Naive thymus-derived CD8-positive, alpha-beta T cell (primary cell): Measurements from ENCODE around the gene PHF21A. TPM values are rescaled to one million over a fixed set of nuclear protein-coding genes. Genes with fewer than 3 reads are reported as not detected.
A peak's percentile ranks its signal among the peaks of the same experiment; 100 is the strongest.
"Not testable (repeated sequence)": the region's sequence is repeated elsewhere in the genome, so short reads cannot be mapped to it uniquely, and the experiment has no call there.

Experiments used
- ATAC-seq, 2 donors: fragments of 150-1000 bp; cut with Tn5 transposase in 1 of 2; sonication (Bioruptor Pico), chemical (Tn5 transposase) in 1 of 2; 1 replicate in 1 of 2; 2 replicates in 1 of 2; pipeline ENCODE4 v1.10.0; 2021; ENCODE audit warnings: mild to moderate bottlenecking in 2 of 2, moderate library complexity in 2 of 2
- POLR2A ChIA-PET: fragments of 350-600 bp; sonication (Branson Sonifier 250); formaldehyde crosslinking; loops from one replicate; lab custom pipeline; 2021; ENCODE audit warnings: antibody characterized with exemption; lab: Charles Lee
- DNase-seq, 10 donors: peaks; one replicate each; pipeline versions ENCODE4 v3.0.0 to v3.0.0-alpha.2; 2020 to 2022
- H3K27ac Mint-ChIP-seq, 10 donors: one replicate each; pipeline ENCODE4 v1.8.0; 2020 to 2022; ENCODE audit warnings: mild to moderate bottlenecking in 10 of 10, mixed read lengths in 10 of 10, moderate library complexity in 4 of 10, inconsistent platforms in 1 of 10
- H3K27me3 Mint-ChIP-seq, 5 donors: one replicate each; pipeline ENCODE4 v1.8.0; 2021 to 2022; ENCODE audit warnings: mixed read lengths in 5 of 5
- H3K36me3 Mint-ChIP-seq, 3 donors: one replicate each; pipeline ENCODE4 v1.8.0; 2020 to 2022; ENCODE audit warnings: mixed read lengths in 3 of 3, mild to moderate bottlenecking in 2 of 3, inconsistent platforms in 1 of 3
- H3K4me1 Mint-ChIP-seq, 4 donors: one replicate each; pipeline ENCODE4 v1.8.0; 2021 to 2022; ENCODE audit warnings: mixed read lengths in 4 of 4
- H3K4me3 Mint-ChIP-seq, 10 donors: one replicate each; pipeline ENCODE4 v1.8.0; 2020 to 2022; ENCODE audit warnings: mild to moderate bottlenecking in 10 of 10, mixed read lengths in 10 of 10, moderate library complexity in 6 of 10, inconsistent platforms in 1 of 10
- H3K9me3 Mint-ChIP-seq, 9 donors: one replicate each; pipeline ENCODE4 v1.8.0; 2020 to 2022; ENCODE audit warnings: mixed read lengths in 9 of 9, mild to moderate bottlenecking in 3 of 9, inconsistent platforms in 1 of 9, moderate library complexity in 1 of 9
- polyA plus RNA-seq, 3 donors: library from polyadenylated mRNA; unstranded; fragments of 300-500 nt; fragmentation: Illumina TruSeq; gene quantifications; one replicate each; pipeline ENCODE4 v1.2.3, GENCODE V29; 2021
- total RNA-seq, 8 experiments: library from RNA in 2 of 8; stranded (reverse) in 2 of 8; gene quantifications; one replicate each; pipeline ENCODE4 v1.2.3 and lab custom pipeline; 2021 to 2026

Gene PHF21A
- total and polyA plus RNA-seq, 5 experiments from 2014 or later, result 4.9 to 60.7 (median 9.2) TPM

- ATAC-seq (no peak), DNase-seq (no peak)
- Mint-ChIP-seq H3K4me3 (no peak overlapping the region), H3K27me3 (no peaks in the 10 kb centered on the region), H3K36me3 (peaks cover 0 to 18% (median 4%) of the 10 kb centered on the region in 3 donors), H3K4me1 (peaks cover 4 to 33% (median 17%) of the 10 kb centered on the region in 4 donors), H3K9me3 (no peaks in the 10 kb centered on the region), H3K27ac (peak overlapping the region in 1 of 10 donors; percentile 71)
- POLR2A ChIA-PET, result no interaction called here
Observed at GRCh38 chr11:45984192-45984591, 137.1 kb downstream of the PHF21A start.

GRCh38 chr11:45983471-45983845, 137.8 kb downstream of the PHF21A start:
- H3K4me1 Mint-ChIP-seq, result peaks cover 4 to 33% (median 17%) of the 10 kb centered on the region in 4 donors
- no peaks in the 10 kb centered on the region for H3K9me3 Mint-ChIP-seq
- H3K27ac Mint-ChIP-seq, result peak overlapping the region in 2 of 10 donors; percentile 16 to 71
- peaks cover 0 to 25% (median 4%) of the 10 kb centered on the region in 3 donors for H3K36me3 Mint-ChIP-seq
- DNase-seq (no peak), ATAC-seq (no peak)
- no peaks in the 10 kb centered on the region for H3K27me3 Mint-ChIP-seq
- H3K4me3 Mint-ChIP-seq, result no peak overlapping the region
- POLR2A ChIA-PET, result no interaction called here

GRCh38 chr11:45982656-45983470, 138.4 kb downstream of the PHF21A start:
- Mint-ChIP-seq H3K27ac (peak overlapping the region in 4 of 10 donors; percentile 5 to 66 (median 56)), H3K4me1 (peaks cover 4 to 32% (median 17%) of the 10 kb centered on the region in 4 donors), H3K36me3 (peaks cover 0 to 31% (median 5%) of the 10 kb centered on the region in 3 donors), H3K27me3 (no peaks in the 10 kb centered on the region), H3K4me3 (no peak overlapping the region), H3K9me3 (no peaks in the 10 kb centered on the region)
- DNase-seq (no peak), ATAC-seq (no peak)
- POLR2A ChIA-PET, result no interaction called here

GRCh38 chr11:45981826-45982225, 139.4 kb downstream of the PHF21A start:
- not testable (repeated sequence) for H3K4me3 Mint-ChIP-seq, ATAC-seq, H3K9me3 Mint-ChIP-seq, H3K27ac Mint-ChIP-seq, DNase-seq, H3K27me3 Mint-ChIP-seq
- POLR2A ChIA-PET, result interaction anchor here (0.7 kb wide), 1 partner anchor 256 kb away, joined by 3 read pairs; no protein-coding TSS in a partner anchor
- Mint-ChIP-seq H3K4me1 (peaks cover 4 to 29% (median 17%) of the 10 kb centered on the region in 4 donors), H3K36me3 (peaks cover 0 to 41% (median 7%) of the 10 kb centered on the region in 3 donors)

- H3K4me1 Mint-ChIP-seq, result no peaks in the 10 kb centered on the region
- ATAC-seq, result no peak
- H3K36me3 Mint-ChIP-seq, result peaks cover 0 to 83% (median 7%) of the 10 kb centered on the region in 3 donors
- H3K27ac Mint-ChIP-seq, result no peak overlapping the region
- POLR2A ChIA-PET, result no interaction called here
- no peak for DNase-seq
- H3K9me3 Mint-ChIP-seq, result no peaks in the 10 kb centered on the region
- H3K4me3 Mint-ChIP-seq, result no peak overlapping the region
- no peaks in the 10 kb centered on the region for H3K27me3 Mint-ChIP-seq
Observed at GRCh38 chr11:45974806-45975205, 146.4 kb downstream of the PHF21A start.

- POLR2A ChIA-PET, result no interaction called here
- Mint-ChIP-seq H3K4me1 (no peaks in the 10 kb centered on the region), H3K4me3 (no peak overlapping the region), H3K27me3 (no peaks in the 10 kb centered on the region), H3K36me3 (peaks cover 0 to 81% (median 5%) of the 10 kb centered on the region in 3 donors), H3K9me3 (no peaks in the 10 kb centered on the region), H3K27ac (no peak overlapping the region)
- no peak for ATAC-seq
- no peak for DNase-seq
Observed at GRCh38 chr11:45973601-45974000, 147.7 kb downstream of the PHF21A start.

GRCh38 chr11:45968901-45969300, 152.4 kb downstream of the PHF21A start:
- peak overlapping the region in 3 of 10 donors; percentile 25 to 43 (median 35) for H3K27ac Mint-ChIP-seq
- no peak for DNase-seq
- POLR2A ChIA-PET, result no interaction called here
- no peaks in the 10 kb centered on the region for H3K9me3 Mint-ChIP-seq
- ATAC-seq, result no peak
- no peak overlapping the region for H3K4me3 Mint-ChIP-seq
- H3K4me1 Mint-ChIP-seq, result no peaks in the 10 kb centered on the region
- H3K36me3 Mint-ChIP-seq, result peaks cover 0 to 57% (median 2%) of the 10 kb centered on the region in 3 donors
- no peaks in the 10 kb centered on the region for H3K27me3 Mint-ChIP-seq

- DNase-seq (no peak), ATAC-seq (no peak)
- Mint-ChIP-seq H3K27me3 (no peaks in the 10 kb centered on the region), H3K27ac (peak overlapping the region in 2 of 10 donors; percentile 47 to 77), H3K4me1 (no peaks in the 10 kb centered on the region), H3K9me3 (no peaks in the 10 kb centered on the region), H3K4me3 (no peak overlapping the region), H3K36me3 (peaks cover 0 to 54% (median 2%) of the 10 kb centered on the region in 3 donors)
- POLR2A ChIA-PET, result no interaction called here
Observed at GRCh38 chr11:45967506-45967905, 153.7 kb downstream of the PHF21A start.

GRCh38 chr11:45964911-45965389, 156.3 kb downstream of the PHF21A start:
- DNase-seq (peak; percentile 14 to 73 (median 55)), ATAC-seq (peak; percentile 92 to 97)
- peaks cover 0 to 50% (median 9%) of the 10 kb centered on the region in 3 donors for H3K36me3 Mint-ChIP-seq
- no peaks in the 10 kb centered on the region for H3K27me3 Mint-ChIP-seq
- no peak overlapping the region for H3K4me3 Mint-ChIP-seq
- POLR2A ChIA-PET, result interaction anchor here (1.1 to 1.4 kb wide), 3 partner anchors 42 to 48 kb away, joined by 3 to 5 read pairs (median 4); partner anchors contain the start of genes LARGE2 and PEX16
- H3K4me1 Mint-ChIP-seq, result no peaks in the 10 kb centered on the region
- no peaks in the 10 kb centered on the region for H3K9me3 Mint-ChIP-seq
- H3K27ac Mint-ChIP-seq, result no peak overlapping the region

- DNase-seq, result no peak
- ATAC-seq, result no peak
- POLR2A ChIA-PET, result no interaction called here
Observed at GRCh38 chr11:45961751-45962240, 159.5 kb downstream of the PHF21A start.

GRCh38 chr11:45960387-45961095, 160.7 kb downstream of the PHF21A start:
- no peaks in the 10 kb centered on the region for H3K4me1 Mint-ChIP-seq
- H3K36me3 Mint-ChIP-seq, result peaks cover 0 to 50% (median 26%) of the 10 kb centered on the region in 3 donors
- DNase-seq, result no peak
- no peaks in the 10 kb centered on the region for H3K27me3 Mint-ChIP-seq
- H3K27ac Mint-ChIP-seq, result no peak overlapping the region
- POLR2A ChIA-PET, result no interaction called here
- ATAC-seq, result no peak
- no peaks in the 10 kb centered on the region for H3K9me3 Mint-ChIP-seq
- no peak overlapping the region for H3K4me3 Mint-ChIP-seq

More at GRCh38 chr11:45961751-45962240, 159.5 kb downstream of the PHF21A start:
- Mint-ChIP-seq H3K36me3 (peaks cover 0 to 42% (median 16%) of the 10 kb centered on the region in 3 donors), H3K27ac (no peak overlapping the region), H3K27me3 (no peaks in the 10 kb centered on the region), H3K4me1 (no peaks in the 10 kb centered on the region), H3K9me3 (no peaks in the 10 kb centered on the region), H3K4me3 (no peak overlapping the region)

GRCh38 chr11:45959851-45960250, 161.4 kb downstream of the PHF21A start:
- no peaks in the 10 kb centered on the region for H3K4me1 Mint-ChIP-seq
- H3K27ac Mint-ChIP-seq, result no peak overlapping the region
- no peaks in the 10 kb centered on the region for H3K27me3 Mint-ChIP-seq
- no peaks in the 10 kb centered on the region for H3K9me3 Mint-ChIP-seq
- H3K36me3 Mint-ChIP-seq, result peaks cover 0 to 56% (median 29%) of the 10 kb centered on the region in 3 donors
- no peak overlapping the region for H3K4me3 Mint-ChIP-seq
- ATAC-seq (no peak), DNase-seq (no peak)
- POLR2A ChIA-PET, result no interaction called here
